Activated T-cell treated with anti-CD3 and anti-CD28 coated beads, Interleukin-2, amount 50 U/mL, for 72 hours (primary cell): ENCODE measurements around the gene UNC119B. TPM values are rescaled to one million over a fixed set of nuclear protein-coding genes. Genes with fewer than 3 reads are reported as not detected.
A peak's percentile ranks its signal among the peaks of the same experiment; 100 is the strongest.

Experiments
- ATAC-seq, 2 donors: fragments of 150-1000 bp; cut with Tn5 transposase; replicated peaks in 1 of 2; 2 replicates each; pipeline ENCODE4 v1.10.0; 2021; ENCODE audit warnings: moderate library complexity in 2 of 2, mild to moderate bottlenecking in 1 of 2
- DNase-seq, 2 donors: peaks; one replicate each; pipeline ENCODE4 v3.0.0; 2021 to 2022; ENCODE audit warnings: mixed read lengths in 1 of 2
- H3K27ac Mint-ChIP-seq: one replicate; pipeline ENCODE4 v1.8.0; 2022; ENCODE audit warnings: mild to moderate bottlenecking, moderate library complexity, mixed read lengths
- H3K27me3 Mint-ChIP-seq: one replicate; pipeline ENCODE4 v1.8.0; 2022; ENCODE audit warnings: low read depth, mixed read lengths
- H3K36me3 Mint-ChIP-seq, 2 donors: one replicate each; pipeline ENCODE4 v1.8.0; 2022; ENCODE audit warnings: mixed read lengths in 2 of 2, mild to moderate bottlenecking in 1 of 2; ENCODE audit not compliant: insufficient read depth in 2 of 2
- H3K4me1 Mint-ChIP-seq: one replicate; pipeline ENCODE4 v1.8.0; 2022; ENCODE audit warnings: low read depth, mixed read lengths
- H3K4me3 Mint-ChIP-seq, 2 donors: one replicate each; pipeline ENCODE4 v1.8.0; 2022; ENCODE audit warnings: mild to moderate bottlenecking in 2 of 2, mixed read lengths in 2 of 2, moderate library complexity in 2 of 2
- H3K9me3 Mint-ChIP-seq, 2 donors: one replicate each; pipeline ENCODE4 v1.8.0; 2022; ENCODE audit warnings: mixed read lengths in 2 of 2
- total RNA-seq, 2 donors: library from RNA; stranded (reverse); gene quantifications; one replicate each; pipeline ENCODE4 v1.2.3, GENCODE V29; 2022

The UNC119B gene
- total RNA-seq, 2 donors from 2014 or later, result 31.2 to 40.5 TPM

DNA sequence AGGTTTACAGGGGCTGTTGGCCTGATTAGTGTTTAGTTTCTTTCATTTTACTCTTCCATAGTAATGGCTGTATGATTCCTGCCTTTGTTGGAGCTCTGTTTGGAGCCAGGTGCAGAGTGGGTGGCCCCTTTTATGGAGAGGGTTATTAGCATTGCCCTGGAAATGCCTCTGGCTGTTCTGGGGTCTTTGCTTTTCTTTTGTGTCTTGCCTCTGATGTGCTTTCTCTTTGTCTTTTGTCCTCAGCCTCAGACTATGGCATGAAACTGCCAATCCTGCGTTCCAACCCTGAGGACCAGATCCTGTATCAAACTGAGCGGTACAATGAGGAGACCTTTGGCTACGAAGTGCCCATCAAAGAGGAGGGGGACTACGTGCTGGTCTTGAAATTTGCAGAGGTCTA lies 16.4 kb upstream of the UNC119B start:
- H3K27me3 Mint-ChIP-seq, result no peaks in the 10 kb centered on the region
- no peaks in the 10 kb centered on the region for H3K9me3 Mint-ChIP-seq
- H3K4me3 Mint-ChIP-seq, result no peak overlapping the region
- peaks cover 37% of the 10 kb centered on the region for H3K4me1 Mint-ChIP-seq
- H3K36me3 Mint-ChIP-seq, result peaks cover 3 to 10% of the 10 kb centered on the region in 2 donors
- no peak for DNase-seq
- ATAC-seq, result no peak
- H3K27ac Mint-ChIP-seq, result no peak overlapping the region

DNA sequence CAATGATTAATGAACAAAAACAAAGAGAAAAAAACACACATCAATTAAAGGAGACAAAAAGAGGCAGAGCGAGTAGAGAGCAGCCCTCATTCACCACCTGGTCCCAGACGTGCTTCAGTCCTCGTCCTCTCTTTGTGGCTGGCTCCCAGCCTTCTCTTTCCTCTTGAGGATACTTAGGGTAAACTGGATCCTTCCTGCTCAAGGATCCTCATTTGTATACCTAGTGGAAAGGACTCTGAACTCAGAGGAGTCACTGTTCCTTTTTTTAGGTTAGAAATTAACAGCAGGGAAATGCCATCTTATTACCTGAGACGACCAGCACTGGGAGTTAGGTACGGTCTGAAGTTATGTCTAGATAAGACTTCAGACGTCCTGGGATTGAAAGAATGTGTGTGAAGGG lies 13.6 kb upstream of the UNC119B start:
- Mint-ChIP-seq H3K27ac (no peak overlapping the region), H3K4me3 (no peak overlapping the region), H3K36me3 (peaks cover 3 to 17% of the 10 kb centered on the region in 2 donors)

DNA sequence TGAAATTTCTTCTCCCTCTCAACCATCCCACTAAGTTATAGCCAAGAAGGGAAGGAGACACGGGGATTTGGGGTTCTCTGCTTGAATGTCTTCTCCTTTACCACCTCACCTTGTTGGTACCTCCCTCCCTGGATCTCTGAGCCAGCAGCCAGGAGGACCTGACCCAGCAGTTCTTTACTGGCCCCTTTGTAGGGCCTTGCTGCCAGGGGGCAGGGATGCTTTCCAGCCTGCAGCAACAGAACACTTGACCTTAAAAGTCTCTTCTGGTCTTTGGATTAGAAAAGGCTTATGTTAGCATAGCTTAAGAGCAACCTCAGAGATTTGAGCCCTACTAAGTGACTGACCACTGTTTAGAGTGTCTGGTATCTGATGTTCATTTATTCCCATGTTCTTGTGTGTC lies 12.9 kb upstream of the UNC119B start:
- no peaks in the 10 kb centered on the region for H3K27me3 Mint-ChIP-seq
- H3K36me3 Mint-ChIP-seq, result peaks cover 4 to 19% of the 10 kb centered on the region in 2 donors
- peaks cover 5% of the 10 kb centered on the region for H3K4me1 Mint-ChIP-seq
- H3K9me3 Mint-ChIP-seq, result no peaks in the 10 kb centered on the region
- H3K4me3 Mint-ChIP-seq, result no peak overlapping the region
- H3K27ac Mint-ChIP-seq, result peak overlapping the region; percentile 64
- ATAC-seq (no peak), DNase-seq (no peak)

More for the DNA sequence above, 13.6 kb upstream of the UNC119B start:
- Mint-ChIP-seq H3K4me1 (peaks cover 12% of the 10 kb centered on the region), H3K27me3 (no peaks in the 10 kb centered on the region), H3K9me3 (no peaks in the 10 kb centered on the region)
- DNase-seq (no peak), ATAC-seq (no peak)

DNA sequence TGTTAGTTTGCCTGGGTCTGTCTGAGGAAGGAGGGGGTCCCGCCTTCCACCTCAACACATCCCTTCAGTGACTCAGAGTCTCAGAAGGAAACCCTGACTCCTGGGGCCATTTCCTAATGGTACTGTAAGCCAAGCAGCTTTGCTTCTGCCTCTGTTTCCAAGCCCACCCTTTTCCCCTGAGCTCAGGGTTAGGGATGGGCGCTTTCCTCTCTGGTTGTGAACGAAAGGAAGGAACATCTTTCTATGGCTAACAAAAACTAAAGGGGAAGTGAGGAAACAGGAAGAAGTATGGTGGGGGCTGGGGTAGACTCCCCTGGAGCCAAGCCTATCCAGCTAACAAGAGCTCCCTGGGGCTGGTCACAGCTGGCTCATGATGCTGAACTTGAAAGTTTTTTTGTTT lies 11.6 kb upstream of the UNC119B start:
- ATAC-seq, result no peak
- Mint-ChIP-seq H3K36me3 (peaks cover 4 to 15% of the 10 kb centered on the region in 2 donors), H3K4me3 (no peak overlapping the region), H3K9me3 (no peaks in the 10 kb centered on the region), H3K27me3 (no peaks in the 10 kb centered on the region), H3K4me1 (no peaks in the 10 kb centered on the region), H3K27ac (no peak overlapping the region)
- no peak for DNase-seq

DNA sequence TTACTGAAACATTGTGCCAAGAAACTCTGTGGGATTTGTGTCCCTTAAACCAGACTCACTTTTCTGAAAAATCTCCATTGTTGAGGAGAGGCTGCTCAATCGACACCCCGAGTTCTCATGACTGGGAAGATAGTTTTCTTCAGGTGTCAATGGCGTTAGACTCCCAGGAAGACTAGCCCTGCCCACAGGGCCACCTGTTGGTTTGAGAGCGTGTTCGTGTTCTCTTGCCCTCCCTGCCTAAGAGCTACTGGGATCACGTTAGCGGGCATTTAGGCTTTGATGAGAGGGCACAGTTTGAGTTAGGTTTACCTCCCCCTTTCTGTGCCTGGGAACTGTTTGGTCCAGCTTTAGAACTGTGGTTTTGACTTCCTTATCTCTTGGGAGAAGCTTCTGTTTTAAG lies 10.7 kb upstream of the UNC119B start:
- Mint-ChIP-seq H3K36me3 (peaks cover 4 to 16% of the 10 kb centered on the region in 2 donors), H3K4me1 (no peaks in the 10 kb centered on the region)

DNA sequence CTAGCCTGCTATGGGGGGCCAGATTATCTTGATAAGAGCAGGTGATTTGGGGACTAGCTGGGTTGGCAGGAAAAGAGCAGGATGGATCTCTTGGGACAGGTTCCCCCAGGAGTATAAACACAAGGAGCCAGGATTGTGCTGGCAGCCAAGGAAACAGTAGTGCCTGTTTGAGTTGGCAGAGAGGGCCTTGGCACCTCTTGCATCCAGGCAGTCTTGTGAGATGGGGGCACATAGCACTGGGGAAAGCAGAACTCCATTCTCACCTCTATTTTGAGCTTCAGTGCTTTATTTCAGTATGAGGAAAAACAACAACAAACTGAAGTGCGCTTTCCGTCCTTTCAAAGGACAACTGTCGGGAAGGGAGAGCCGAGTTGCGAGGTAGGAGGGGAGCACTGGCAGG lies 9.4 kb upstream of the UNC119B start:
- no peak overlapping the region for H3K4me3 Mint-ChIP-seq
- H3K27ac Mint-ChIP-seq, result no peak overlapping the region
- H3K9me3 Mint-ChIP-seq, result no peaks in the 10 kb centered on the region
- DNase-seq (no peak), ATAC-seq (no peak)
- H3K36me3 Mint-ChIP-seq, result peaks cover 4 to 16% of the 10 kb centered on the region in 2 donors
- H3K27me3 Mint-ChIP-seq, result no peaks in the 10 kb centered on the region
- no peaks in the 10 kb centered on the region for H3K4me1 Mint-ChIP-seq

More for the DNA sequence above, 10.7 kb upstream of the UNC119B start:
- no peak for ATAC-seq
- Mint-ChIP-seq H3K9me3 (no peaks in the 10 kb centered on the region), H3K27me3 (no peaks in the 10 kb centered on the region), H3K27ac (no peak overlapping the region), H3K4me3 (no peak overlapping the region)
- no peak for DNase-seq

DNA sequence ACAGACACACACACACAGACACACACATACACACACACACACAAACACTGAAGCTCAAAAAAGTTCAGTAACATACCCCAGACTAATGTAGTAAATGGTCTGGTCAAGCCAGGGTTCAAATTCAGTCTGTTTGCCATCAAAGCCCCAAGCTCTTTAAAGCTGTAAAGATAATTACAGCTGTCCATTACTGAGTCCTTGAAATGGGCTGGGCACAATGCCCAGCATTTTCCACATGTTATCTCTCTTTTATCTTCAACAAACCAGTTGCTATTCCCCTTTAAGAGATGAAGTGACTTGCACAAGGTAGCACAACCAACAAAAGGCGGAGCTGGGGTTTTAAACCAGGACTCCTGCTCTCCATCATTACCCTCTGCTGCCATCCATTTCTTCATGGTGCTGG lies 7.6 kb upstream of the UNC119B start:
- H3K27ac Mint-ChIP-seq, result no peak overlapping the region
- no peak overlapping the region for H3K4me3 Mint-ChIP-seq
- no peaks in the 10 kb centered on the region for H3K9me3 Mint-ChIP-seq
- H3K27me3 Mint-ChIP-seq, result no peaks in the 10 kb centered on the region
- H3K4me1 Mint-ChIP-seq, result no peaks in the 10 kb centered on the region
- DNase-seq (no peak), ATAC-seq (no peak)
- H3K36me3 Mint-ChIP-seq, result peaks cover 1 to 11% of the 10 kb centered on the region in 2 donors

DNA sequence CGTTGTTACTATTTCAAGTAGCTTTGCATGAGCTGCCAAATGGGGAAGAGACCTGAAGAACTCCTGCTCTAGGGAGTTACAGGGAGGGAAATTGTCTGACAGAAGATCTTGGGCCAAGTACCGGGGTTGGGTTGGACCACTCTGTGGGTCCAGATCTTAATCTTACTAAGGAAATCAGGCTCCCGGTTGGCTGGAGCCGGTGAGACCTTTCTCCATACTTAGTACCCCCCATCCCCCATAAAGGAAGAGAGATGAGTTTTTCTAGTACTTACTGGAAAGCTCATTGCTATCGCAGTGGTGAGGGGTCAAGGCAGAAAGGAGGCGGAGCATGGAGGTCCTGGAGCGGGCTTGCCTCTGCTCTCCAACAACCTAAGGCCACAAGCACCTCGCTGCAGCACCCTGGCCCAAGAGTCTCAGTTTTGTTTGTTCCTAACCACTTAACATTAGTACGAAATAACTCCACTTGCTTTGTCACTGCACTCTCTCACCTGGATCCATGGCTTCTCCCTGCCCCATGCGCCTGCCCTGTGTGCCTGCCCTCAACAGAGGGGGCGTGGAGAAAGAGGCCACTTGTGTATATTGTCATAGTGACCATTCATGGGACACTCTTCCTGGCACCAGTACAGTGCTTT lies 6.8 kb upstream of the UNC119B start:
- DNase-seq (no peak), ATAC-seq (no peak)
- peaks cover 1 to 11% of the 10 kb centered on the region in 2 donors for H3K36me3 Mint-ChIP-seq
- no peaks in the 10 kb centered on the region for H3K4me1 Mint-ChIP-seq
- no peaks in the 10 kb centered on the region for H3K9me3 Mint-ChIP-seq
- no peaks in the 10 kb centered on the region for H3K27me3 Mint-ChIP-seq
- H3K4me3 Mint-ChIP-seq, result no peak overlapping the region
- H3K27ac Mint-ChIP-seq, result no peak overlapping the region

DNA sequence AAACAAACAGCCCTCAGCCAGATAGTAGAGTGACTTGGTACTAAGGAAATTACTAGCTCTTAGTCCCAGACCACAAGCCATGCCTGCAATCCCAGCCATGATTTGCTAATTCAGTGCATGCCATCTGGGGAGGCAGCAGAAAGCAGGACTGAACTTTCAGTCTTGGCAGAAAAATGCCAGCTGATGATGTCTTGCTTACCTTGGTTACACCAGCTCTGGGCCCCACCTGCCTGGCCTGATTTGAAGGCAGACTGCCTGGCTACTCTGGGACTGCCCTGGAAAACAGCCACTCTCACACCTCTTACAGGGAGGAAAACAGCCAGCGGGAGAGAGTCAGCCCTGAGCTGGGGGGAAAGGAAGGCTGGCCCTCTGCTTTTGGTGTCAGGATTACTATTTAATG lies 4.6 kb upstream of the UNC119B start:
- Mint-ChIP-seq H3K27ac (no peak overlapping the region), H3K27me3 (no peaks in the 10 kb centered on the region), H3K4me3 (no peak overlapping the region), H3K4me1 (peaks cover 10% of the 10 kb centered on the region), H3K36me3 (peaks cover 5 to 7% of the 10 kb centered on the region in 2 donors), H3K9me3 (no peaks in the 10 kb centered on the region)
- ATAC-seq, result no peak
- DNase-seq, result no peak

DNA sequence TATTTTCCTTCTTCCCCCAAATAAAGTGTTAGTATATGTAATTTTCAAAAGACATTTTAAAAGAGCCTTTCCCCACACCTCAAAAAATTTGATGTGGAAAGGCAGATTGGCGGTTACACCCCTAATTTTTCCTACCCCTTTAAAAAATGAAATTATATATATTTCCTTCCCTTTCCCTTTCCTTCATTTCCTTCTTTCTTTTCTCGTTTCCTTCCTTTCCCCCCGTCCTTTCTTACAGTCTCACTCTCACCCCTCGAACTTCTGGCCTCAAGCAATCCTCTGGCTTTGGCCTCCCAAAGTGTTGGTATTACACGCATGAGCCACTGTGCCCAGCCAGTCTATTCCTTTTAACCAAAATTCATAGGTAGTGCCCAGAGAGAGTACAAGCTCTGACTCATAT lies 4.2 kb upstream of the UNC119B start:
- Mint-ChIP-seq H3K4me1 (peaks cover 10% of the 10 kb centered on the region), H3K9me3 (no peaks in the 10 kb centered on the region), H3K36me3 (peaks cover 3 to 5% of the 10 kb centered on the region in 2 donors), H3K4me3 (no peak overlapping the region), H3K27me3 (no peaks in the 10 kb centered on the region), H3K27ac (no peak overlapping the region)
- no peak for ATAC-seq
- no peak for DNase-seq

DNA sequence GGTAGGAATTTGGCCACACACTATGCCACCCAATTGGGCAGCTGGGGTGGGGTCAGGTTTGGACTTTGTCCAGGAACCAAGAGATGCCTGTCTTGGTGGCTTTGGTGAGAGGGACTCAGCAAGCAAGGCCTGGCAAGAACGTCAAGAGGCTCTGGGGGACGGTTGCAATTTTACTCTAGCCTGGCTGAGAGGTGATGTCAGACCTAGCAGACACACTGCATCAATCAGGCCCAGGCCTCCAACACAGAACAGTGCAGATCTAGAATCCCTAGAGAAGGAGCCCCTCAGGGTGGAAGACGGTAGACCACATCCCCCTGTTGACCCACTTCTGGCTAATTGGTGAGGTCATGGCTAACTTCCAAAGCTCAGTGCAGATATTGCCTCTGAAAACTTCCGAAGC lies 1.6 kb upstream of the UNC119B start:
- Mint-ChIP-seq H3K36me3 (peaks cover 3 to 4% of the 10 kb centered on the region in 2 donors), H3K27me3 (no peaks in the 10 kb centered on the region), H3K9me3 (no peaks in the 10 kb centered on the region), H3K4me3 (no peak overlapping the region), H3K4me1 (peaks cover 33% of the 10 kb centered on the region), H3K27ac (no peak overlapping the region)
- DNase-seq (no peak), ATAC-seq (no peak)

DNA sequence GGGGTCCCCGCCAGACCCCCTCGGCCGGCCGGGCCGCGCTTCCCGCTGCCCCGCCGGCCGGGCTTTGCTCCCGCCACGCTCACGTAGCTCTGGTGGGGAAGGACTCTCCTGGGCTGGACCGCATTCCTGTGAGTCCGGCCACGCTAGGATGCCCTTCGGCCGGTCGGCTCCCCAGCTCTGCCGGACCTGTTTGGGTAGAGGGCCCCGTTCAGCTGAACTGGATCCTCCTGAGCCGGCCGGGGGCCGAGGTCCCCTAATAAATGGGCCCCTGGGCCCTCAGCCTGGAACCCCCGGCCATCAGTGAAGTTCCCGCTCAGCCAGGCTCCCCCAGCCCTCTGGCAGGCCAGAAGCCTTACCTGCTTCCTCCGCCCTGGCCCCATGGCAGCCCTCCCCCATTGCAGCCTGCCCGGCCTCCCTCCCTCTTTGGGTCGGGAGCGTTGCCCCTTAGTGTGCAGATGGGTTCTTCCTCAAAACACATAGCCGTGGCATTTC lies 593 bp downstream of the UNC119B start:
- Mint-ChIP-seq H3K9me3 (no peaks in the 10 kb centered on the region), H3K36me3 (peaks cover 3 to 8% of the 10 kb centered on the region in 2 donors), H3K27me3 (no peaks in the 10 kb centered on the region), H3K4me1 (peaks cover 40% of the 10 kb centered on the region), H3K27ac (peak overlapping the region; percentile 92), H3K4me3 (peak overlapping the region; percentile 82 to 89)
- ATAC-seq, result peak; percentile 41 to 48
- DNase-seq, result peak; percentile 43 to 47

DNA sequence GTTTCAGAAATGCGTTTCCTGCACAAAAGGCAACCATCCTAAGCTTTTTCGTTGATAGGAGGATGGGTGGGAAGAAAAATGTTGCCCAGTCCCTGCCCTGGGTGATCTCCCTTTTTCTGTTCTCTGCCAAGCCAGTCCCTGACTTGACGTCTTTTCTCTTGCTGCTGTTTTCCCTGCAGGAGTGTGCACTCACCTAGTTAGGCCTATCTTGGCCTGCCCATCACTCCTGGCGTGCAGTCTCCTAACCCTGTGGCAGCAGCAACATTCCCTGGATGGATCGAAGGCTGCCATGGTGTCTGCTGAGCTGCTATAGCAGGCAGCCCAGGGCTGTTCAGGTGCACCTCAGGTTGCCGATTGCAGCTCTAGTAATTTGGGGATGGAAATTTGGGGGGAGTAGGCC lies 1.2 kb downstream of the UNC119B start:
- Mint-ChIP-seq H3K27me3 (no peaks in the 10 kb centered on the region), H3K36me3 (peaks cover 6 to 9% of the 10 kb centered on the region in 2 donors), H3K4me3 (peak overlapping the region; percentile 82 to 89), H3K9me3 (no peaks in the 10 kb centered on the region), H3K27ac (peak overlapping the region; percentile 92), H3K4me1 (peaks cover 40% of the 10 kb centered on the region)
- DNase-seq, result no peak
- ATAC-seq, result no peak

DNA sequence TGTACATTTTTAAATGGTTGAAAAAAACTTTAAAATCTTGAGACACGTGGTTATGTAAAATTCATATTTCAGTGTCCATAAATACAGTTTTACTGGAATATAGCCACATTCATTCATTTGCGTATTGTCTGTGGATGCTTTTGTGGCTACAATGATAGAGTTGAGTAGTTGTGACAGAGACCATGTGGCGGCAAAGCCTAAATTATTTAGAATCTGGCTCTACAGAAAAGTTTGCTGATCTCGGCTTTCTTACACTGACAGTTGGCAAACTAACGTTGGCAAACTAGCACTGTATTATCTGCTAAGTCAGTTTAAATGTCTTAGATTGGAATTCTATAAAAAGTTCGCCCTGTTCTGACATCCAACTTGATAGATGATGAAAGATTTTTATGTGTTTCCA lies 2.4 kb downstream of the UNC119B start:
- H3K36me3 Mint-ChIP-seq, result peaks cover 7 to 12% of the 10 kb centered on the region in 2 donors
- DNase-seq, result no peak
- no peaks in the 10 kb centered on the region for H3K9me3 Mint-ChIP-seq
- H3K4me3 Mint-ChIP-seq, result peak overlapping the region; percentile 82 to 89
- ATAC-seq, result no peak
- peaks cover 40% of the 10 kb centered on the region for H3K4me1 Mint-ChIP-seq
- H3K27ac Mint-ChIP-seq, result no peak overlapping the region
- no peaks in the 10 kb centered on the region for H3K27me3 Mint-ChIP-seq
